GM18517 (cell line): ENCODE data around the gene CCK.
A peak's percentile ranks its signal among the peaks of the same experiment; 100 is the strongest.

Source experiments
- ATAC-seq: cut with Tn5 transposase; IDR thresholded peaks from one replicate; pipeline ENCODE4 v1.9.1; 2021; ENCODE audit warnings: mild to moderate bottlenecking, moderate library complexity; ENCODE audit not compliant: unreplicated experiment

The CCK gene

GRCh38 chr3:42226470-42227425 is 39.2 kb downstream of the CCK start:
- ATAC-seq: no peak

GRCh38 chr3:42225486-42226363 is 40.3 kb downstream of the CCK start:
- ATAC-seq: no peak

GRCh38 chr3:42224658-42225421 is 41.1 kb downstream of the CCK start:
- no peak for ATAC-seq

GRCh38 chr3:42224178-42224577 is 41.8 kb downstream of the CCK start:
- ATAC-seq: no peak

GRCh38 chr3:42222942-42223693 is 42.9 kb downstream of the CCK start:
- ATAC-seq: no peak

GRCh38 chr3:42220436-42221121 is 45.4 kb downstream of the CCK start:
- no peak for ATAC-seq

- ATAC-seq: no peak
These were observed 49.1 kb downstream of the CCK start for GRCh38 chr3:42216931-42217333.

GRCh38 chr3:42216302-42216701 is 49.7 kb downstream of the CCK start:
- ATAC-seq: peak; percentile 75

- ATAC-seq: no peak
These were observed 51.3 kb downstream of the CCK start for GRCh38 chr3:42214565-42215283.

- no peak for ATAC-seq
These were observed 51.9 kb downstream of the CCK start for GRCh38 chr3:42214064-42214463.

- no peak for ATAC-seq
These were observed 52.6 kb downstream of the CCK start for GRCh38 chr3:42213417-42213816.

- no peak for ATAC-seq
These were observed 55.3 kb downstream of the CCK start for GRCh38 chr3:42210726-42211125.

GRCh38 chr3:42209917-42210316 is 56.1 kb downstream of the CCK start:
- no peak for ATAC-seq
